Measurements from ENCODE around the gene FNDC5. TPM values are rescaled to one million over a fixed set of nuclear protein-coding genes. Genes with fewer than 3 reads are reported as not detected.
"Not testable (repeated sequence)": the region's sequence is repeated elsewhere in the genome, so short reads cannot be mapped to it uniquely, and the experiment has no call there.

FNDC5 gene
- total RNA-seq, 1 experiment from 2014 or later, result 4.5 TPM

DNA sequence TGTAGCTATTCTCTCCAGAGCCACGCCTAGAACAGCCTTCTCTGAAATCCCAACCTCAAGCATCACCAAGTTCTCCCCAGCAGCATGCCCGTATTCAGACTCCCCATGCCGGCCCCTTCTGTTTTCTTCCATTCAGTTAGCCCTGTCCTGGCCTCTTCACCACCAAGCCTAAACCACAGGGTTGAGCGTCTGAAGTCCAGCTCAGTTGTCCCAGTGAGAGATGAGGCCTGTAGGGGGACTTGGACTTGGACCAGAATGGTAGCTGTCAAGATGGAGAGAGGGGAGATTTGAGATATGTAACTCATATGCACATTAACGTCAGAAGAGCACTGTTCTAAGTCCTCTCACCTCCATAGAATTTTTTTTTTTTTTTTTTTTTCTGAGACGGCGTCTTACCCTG, 35.9 kb upstream of the FNDC5 start:
- no peaks in the 10 kb centered on the region for H3K4me1 ChIP-seq (ENCODE audit: insufficient read depth, low read length)
- H3K14ac ChIP-seq (ENCODE audit: insufficient read depth, low read length), result no peak overlapping the region
- H2BK120ac ChIP-seq (ENCODE audit: low read depth, low read length, poor library complexity, severe bottlenecking), result no peak overlapping the region
- no peaks in the 10 kb centered on the region for H3K23me2 ChIP-seq (ENCODE audit: insufficient read length, low read depth, low read length, poor library complexity, severe bottlenecking)
- H3K9me3 ChIP-seq (ENCODE audit: control insufficient read depth, low read depth, low read length), result no peaks in the 10 kb centered on the region
- H3K56ac ChIP-seq (ENCODE audit: insufficient read length, low read depth, low read length), result no peak overlapping the region
- H4K20me1 ChIP-seq (ENCODE audit: control insufficient read depth, insufficient read depth, insufficient read length), result no peaks in the 10 kb centered on the region
- no peak overlapping the region for H4K8ac ChIP-seq (replicated peaks; ENCODE audit: insufficient read length, low read depth, low read length)
- H3K9ac ChIP-seq (ENCODE audit: extremely low read depth, insufficient read length, low read length), result no peak overlapping the region
- Mint-ChIP-seq H3K9me3 (no peaks in the 10 kb centered on the region; a peak in 2 of 5 replicates), H3K4me3 (no peak overlapping the region), H3K36me3 (ENCODE audit: insufficient read depth in 1 of 3, low read depth in 3 of 3) (no peaks in the 10 kb centered on the region), H3K27me3 (ENCODE audit: low read depth) (peaks cover 38% of the 10 kb centered on the region), H3K27ac (no peak overlapping the region), H3K4me1 (peaks cover 1 to 3% of the 10 kb centered on the region in 2 experiments; a peak in 3 of 4 replicates)
- no peak overlapping the region for H2BK12ac ChIP-seq (ENCODE audit: insufficient read length, low read depth, low read length)
- H3K18ac ChIP-seq (ENCODE audit: insufficient read length, low read depth, low read length), result no peak overlapping the region
- H3K79me2 ChIP-seq (ENCODE audit: insufficient read depth, low read length), result no peaks in the 10 kb centered on the region
- peaks cover 4% of the 10 kb centered on the region; the same call in 1 of the 2 replicates for H3K27me3 ChIP-seq (ENCODE audit: insufficient read depth, low read length)
- H2AK5ac ChIP-seq (ENCODE audit: insufficient read length, low read length), result no peak overlapping the region
- H3K27ac ChIP-seq (ENCODE audit: insufficient read length, low read depth, low read length), result no peak overlapping the region
- H2BK5ac ChIP-seq (ENCODE audit: insufficient read length, low read length), result no peak overlapping the region
- H4K5ac ChIP-seq (ENCODE audit: insufficient read length, low read depth, low read length), result no peak overlapping the region
- no peak overlapping the region for H2BK20ac ChIP-seq (ENCODE audit: low read depth, low read length, poor library complexity, severe bottlenecking)
- no peak overlapping the region for H2BK15ac ChIP-seq (ENCODE audit: low read depth, low read length)
- no peak for TF ChIP-seq CTCF (conservative IDR thresholded peaks at IDR 0.05)
- no peak overlapping the region for H3K23ac ChIP-seq (ENCODE audit: insufficient read length, low read depth, low read length)
- DNase-seq, result no peak
- no peak overlapping the region for H3K4ac ChIP-seq (ENCODE audit: low read depth, low read length)
- no peak overlapping the region for H2AFZ ChIP-seq (ENCODE audit: low read length)
- H3K79me1 ChIP-seq (ENCODE audit: insufficient read depth, low read depth, low read length, poor library complexity, severe bottlenecking), result no peaks in the 10 kb centered on the region
- no peak overlapping the region for H4K91ac ChIP-seq (ENCODE audit: insufficient read length, low read depth, low read length)
- H3T11ph ChIP-seq (ENCODE audit: low read length), result no peak overlapping the region
- no CpG with 5 or more reads among the region's 7 CpGs for WGBS (ENCODE audit: extremely low coverage, insufficient read length, low lambda C conversion rate)
- no peak overlapping the region for H3K4me2 ChIP-seq (ENCODE audit: insufficient read depth, insufficient read length, low read length)

DNA sequence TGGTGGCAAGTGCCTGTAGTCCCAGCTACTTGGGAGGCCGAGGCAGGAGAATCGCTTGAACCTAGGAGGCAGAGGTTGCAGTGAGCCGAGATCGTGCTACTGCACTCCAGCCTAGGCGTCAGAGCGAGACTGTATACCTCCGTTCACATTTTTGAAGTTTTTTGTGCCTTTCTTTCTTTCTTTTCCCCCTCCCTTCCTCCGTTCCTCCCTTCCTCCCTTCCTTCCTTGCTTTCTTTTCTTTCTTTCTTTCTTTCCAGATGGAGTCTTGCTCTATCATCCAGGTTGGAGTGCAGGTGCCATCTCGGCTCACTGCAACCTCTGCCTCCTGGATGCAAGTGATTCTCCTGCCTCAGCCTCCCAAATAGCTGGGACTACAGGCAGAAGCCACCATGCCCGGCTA, 34.9 kb upstream of the FNDC5 start:
- H3T11ph ChIP-seq (ENCODE audit: low read length); H2AFZ ChIP-seq (ENCODE audit: low read length); H2BK12ac ChIP-seq (ENCODE audit: insufficient read length, low read depth, low read length); H3K27ac ChIP-seq (ENCODE audit: insufficient read length, low read depth, low read length); DNase-seq; H3K14ac ChIP-seq (ENCODE audit: insufficient read depth, low read length); H3K4me3 Mint-ChIP-seq; H3K4ac ChIP-seq (ENCODE audit: low read depth, low read length); H4K91ac ChIP-seq (ENCODE audit: insufficient read length, low read depth, low read length); H3K9me3 Mint-ChIP-seq; H3K4me2 ChIP-seq (ENCODE audit: insufficient read depth, insufficient read length, low read length); H3K27me3 ChIP-seq (ENCODE audit: insufficient read depth, low read length); H3K9ac ChIP-seq (ENCODE audit: extremely low read depth, insufficient read length, low read length); H2BK5ac ChIP-seq (ENCODE audit: insufficient read length, low read length); H3K79me1 ChIP-seq (ENCODE audit: insufficient read depth, low read depth, low read length, poor library complexity, severe bottlenecking); H3K23me2 ChIP-seq (ENCODE audit: insufficient read length, low read depth, low read length, poor library complexity, severe bottlenecking); H2BK20ac ChIP-seq (ENCODE audit: low read depth, low read length, poor library complexity, severe bottlenecking); H3K18ac ChIP-seq (ENCODE audit: insufficient read length, low read depth, low read length); H2BK15ac ChIP-seq (ENCODE audit: low read depth, low read length); H3K79me2 ChIP-seq (ENCODE audit: insufficient read depth, low read length); H4K8ac ChIP-seq (replicated peaks; ENCODE audit: insufficient read length, low read depth, low read length); H4K5ac ChIP-seq (ENCODE audit: insufficient read length, low read depth, low read length); H3K9me3 ChIP-seq (ENCODE audit: control insufficient read depth, low read depth, low read length); H3K36me3 Mint-ChIP-seq (ENCODE audit: insufficient read depth in 1 of 3, low read depth in 3 of 3); H3K27ac Mint-ChIP-seq; H2AK5ac ChIP-seq (ENCODE audit: insufficient read length, low read length); H3K56ac ChIP-seq (ENCODE audit: insufficient read length, low read depth, low read length); H3K4me1 ChIP-seq (ENCODE audit: insufficient read depth, low read length); H4K20me1 ChIP-seq (ENCODE audit: control insufficient read depth, insufficient read depth, insufficient read length); H3K23ac ChIP-seq (ENCODE audit: insufficient read length, low read depth, low read length); H3K4me1 Mint-ChIP-seq; H2BK120ac ChIP-seq (ENCODE audit: low read depth, low read length, poor library complexity, severe bottlenecking): not testable (repeated sequence)
- WGBS (ENCODE audit: extremely low coverage, insufficient read length, low lambda C conversion rate), result no CpG with 5 or more reads among the region's 10 CpGs
- H3K27me3 Mint-ChIP-seq (ENCODE audit: low read depth), result peaks cover 44% of the 10 kb centered on the region
